HL-60 (cell line): ENCODE results near the gene TMEM82.

Experiments
- POLR2AphosphoS5 ChIP-seq: IDR thresholded peaks from 2 replicates; pipeline ENCODE4 v1.6.1; 2012; ENCODE audit warnings: low read depth
- SPI1 ChIP-seq: IDR thresholded peaks from 2 replicates; pipeline ENCODE4 v1.6.1; 2012; ENCODE audit warnings: low read depth, mild to moderate bottlenecking, borderline replicate concordance
- TF ChIP-seq, protein P1 (sequence below): IDR thresholded peaks from one replicate; pipeline ENCODE4 v1.5.1; 2011; ENCODE audit warnings: low read length, control low read depth, inconsistent platforms; ENCODE audit not compliant: insufficient read depth

DNA sequence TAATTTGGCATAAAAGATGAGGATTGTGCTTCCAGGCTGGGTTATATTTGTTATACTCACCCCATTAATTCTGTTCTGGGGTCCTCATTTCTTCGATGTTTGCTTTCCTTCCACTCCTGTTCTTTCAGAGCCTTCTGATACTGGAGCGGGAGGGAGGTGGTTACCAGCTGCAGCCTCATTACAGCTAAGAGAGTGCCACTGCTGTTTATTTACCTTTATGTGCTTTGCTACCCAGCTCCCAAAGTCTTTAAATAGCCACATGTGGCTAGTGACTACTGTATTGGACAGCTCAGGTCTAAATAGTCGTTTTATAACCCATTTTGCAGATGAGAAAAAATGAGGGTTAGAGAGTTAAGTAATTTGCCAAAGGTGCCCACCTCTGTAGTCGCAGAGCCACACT lies 33.1 kb upstream of the TMEM82 start:
- TF ChIP-seq POLR2AphosphoS5, result no peak
- TF ChIP-seq, protein P1, sequence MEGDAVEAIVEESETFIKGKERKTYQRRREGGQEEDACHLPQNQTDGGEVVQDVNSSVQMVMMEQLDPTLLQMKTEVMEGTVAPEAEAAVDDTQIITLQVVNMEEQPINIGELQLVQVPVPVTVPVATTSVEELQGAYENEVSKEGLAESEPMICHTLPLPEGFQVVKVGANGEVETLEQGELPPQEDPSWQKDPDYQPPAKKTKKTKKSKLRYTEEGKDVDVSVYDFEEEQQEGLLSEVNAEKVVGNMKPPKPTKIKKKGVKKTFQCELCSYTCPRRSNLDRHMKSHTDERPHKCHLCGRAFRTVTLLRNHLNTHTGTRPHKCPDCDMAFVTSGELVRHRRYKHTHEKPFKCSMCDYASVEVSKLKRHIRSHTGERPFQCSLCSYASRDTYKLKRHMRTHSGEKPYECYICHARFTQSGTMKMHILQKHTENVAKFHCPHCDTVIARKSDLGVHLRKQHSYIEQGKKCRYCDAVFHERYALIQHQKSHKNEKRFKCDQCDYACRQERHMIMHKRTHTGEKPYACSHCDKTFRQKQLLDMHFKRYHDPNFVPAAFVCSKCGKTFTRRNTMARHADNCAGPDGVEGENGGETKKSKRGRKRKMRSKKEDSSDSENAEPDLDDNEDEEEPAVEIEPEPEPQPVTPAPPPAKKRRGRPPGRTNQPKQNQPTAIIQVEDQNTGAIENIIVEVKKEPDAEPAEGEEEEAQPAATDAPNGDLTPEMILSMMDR, result no peak
- no peak for TF ChIP-seq SPI1
